RWPE2 (cell line): ENCODE measurements around the gene PROKR1.

Source experiments
- ATAC-seq: fragments of 200-7000 bp; cut with Tn5 transposase; 3 replicates; pipeline ENCODE4 v1.9.1; 2021; ENCODE audit warnings: low read depth
- DNase-seq: peaks from one replicate; pipeline ENCODE4 v3.0.0-alpha.2; 2020; ENCODE audit warnings: low spot score
- H3K27ac ChIP-seq: fragments of 450-650 bp; 2 replicates; pipeline ENCODE4 v1.5.1; 2017; ENCODE audit warnings: mild to moderate bottlenecking; ENCODE audit not compliant: poor library complexity, severe bottlenecking
- H3K27me3 ChIP-seq: fragments of 250-450 bp; sonication (Bioruptor Pico); 2 replicates; pipeline ENCODE4 v1.5.1; 2021; ENCODE audit warnings: mild to moderate bottlenecking, moderate library complexity; ENCODE audit not compliant: insufficient read depth, poor library complexity, severe bottlenecking
- H3K36me3 ChIP-seq: fragments of 250-450 bp; sonication (Bioruptor Pico); 2 replicates; pipeline ENCODE4 v1.5.1; 2020; ENCODE audit warnings: low read depth, mild to moderate bottlenecking, moderate library complexity
- H3K4me1 ChIP-seq: fragments of 250-450 bp; sonication (Bioruptor Pico); 2 replicates; pipeline ENCODE4 v1.5.1; 2021; ENCODE audit warnings: mild to moderate bottlenecking, moderate library complexity; ENCODE audit not compliant: insufficient read depth, poor library complexity, severe bottlenecking
- H3K4me3 ChIP-seq: fragments of 250-450 bp; sonication (Bioruptor Pico); 2 replicates; pipeline ENCODE4 v1.5.1; 2021; ENCODE audit warnings: mild to moderate bottlenecking, moderate library complexity; ENCODE audit not compliant: severe bottlenecking
- H3K9me3 ChIP-seq: fragments of 250-450 bp; sonication (Bioruptor Pico); 2 replicates; pipeline ENCODE4 v1.5.1; 2021; ENCODE audit warnings: mild to moderate bottlenecking, moderate library complexity; ENCODE audit not compliant: severe bottlenecking
- TF ChIP-seq, protein P1 (sequence below): fragments of 450-650 bp; IDR thresholded peaks from one replicate; pipeline ENCODE4 v1.5.1; 2017; ENCODE audit warnings: mild to moderate bottlenecking, moderate library complexity; ENCODE audit not compliant: poor library complexity, severe bottlenecking

The PROKR1 gene

GRCh38 chr2:68637047-68637446 lies 6.3 kb upstream of the PROKR1 start:
- H3K4me3 ChIP-seq: no peak overlapping the region
- no peak overlapping the region for H3K27ac ChIP-seq
- no peaks in the 10 kb centered on the region for H3K27me3 ChIP-seq
- DNase-seq (no peak), ATAC-seq (no peak)
- no peaks in the 10 kb centered on the region for H3K9me3 ChIP-seq
- no peaks in the 10 kb centered on the region for H3K36me3 ChIP-seq
- TF ChIP-seq, protein P1, sequence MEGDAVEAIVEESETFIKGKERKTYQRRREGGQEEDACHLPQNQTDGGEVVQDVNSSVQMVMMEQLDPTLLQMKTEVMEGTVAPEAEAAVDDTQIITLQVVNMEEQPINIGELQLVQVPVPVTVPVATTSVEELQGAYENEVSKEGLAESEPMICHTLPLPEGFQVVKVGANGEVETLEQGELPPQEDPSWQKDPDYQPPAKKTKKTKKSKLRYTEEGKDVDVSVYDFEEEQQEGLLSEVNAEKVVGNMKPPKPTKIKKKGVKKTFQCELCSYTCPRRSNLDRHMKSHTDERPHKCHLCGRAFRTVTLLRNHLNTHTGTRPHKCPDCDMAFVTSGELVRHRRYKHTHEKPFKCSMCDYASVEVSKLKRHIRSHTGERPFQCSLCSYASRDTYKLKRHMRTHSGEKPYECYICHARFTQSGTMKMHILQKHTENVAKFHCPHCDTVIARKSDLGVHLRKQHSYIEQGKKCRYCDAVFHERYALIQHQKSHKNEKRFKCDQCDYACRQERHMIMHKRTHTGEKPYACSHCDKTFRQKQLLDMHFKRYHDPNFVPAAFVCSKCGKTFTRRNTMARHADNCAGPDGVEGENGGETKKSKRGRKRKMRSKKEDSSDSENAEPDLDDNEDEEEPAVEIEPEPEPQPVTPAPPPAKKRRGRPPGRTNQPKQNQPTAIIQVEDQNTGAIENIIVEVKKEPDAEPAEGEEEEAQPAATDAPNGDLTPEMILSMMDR: no peak
- no peaks in the 10 kb centered on the region for H3K4me1 ChIP-seq

DNA sequence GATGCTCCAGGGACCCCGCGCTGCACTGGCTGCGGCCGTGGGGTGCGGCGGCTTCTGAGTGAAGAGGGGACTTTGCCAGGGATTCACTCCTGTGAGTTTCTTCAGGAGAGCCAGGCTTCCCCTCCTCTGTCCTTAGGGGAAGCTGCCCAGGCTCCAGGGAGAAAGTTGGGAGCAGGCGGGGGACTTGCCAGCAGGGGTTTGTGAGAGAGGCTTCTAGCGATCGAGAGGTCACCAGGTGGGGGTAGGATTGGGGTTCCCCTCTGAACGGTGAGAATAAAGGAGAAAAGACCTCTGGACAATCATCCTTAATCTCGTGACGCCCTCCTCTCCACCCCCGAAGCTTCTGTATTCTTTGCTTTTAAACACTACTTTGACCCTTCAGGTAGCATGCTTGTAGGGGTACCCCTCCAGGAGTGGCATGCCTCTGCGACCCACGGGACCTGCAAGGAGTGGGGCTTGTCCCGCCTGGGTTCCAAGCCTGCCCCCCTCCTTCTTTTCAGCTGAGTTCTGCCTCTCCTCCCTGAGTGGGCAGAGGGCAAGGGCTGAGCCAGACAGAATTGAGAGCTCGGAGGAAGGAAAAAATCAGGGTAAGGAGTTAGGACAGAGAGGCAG lies 601 bp downstream of the PROKR1 start:
- peaks cover 24% of the 10 kb centered on the region for H3K27me3 ChIP-seq
- TF ChIP-seq, protein P1: no peak
- peak overlapping the region; percentile 36 for H3K4me3 ChIP-seq
- H3K9me3 ChIP-seq: no peaks in the 10 kb centered on the region
- no peaks in the 10 kb centered on the region for H3K36me3 ChIP-seq
- H3K27ac ChIP-seq: no peak overlapping the region
- ATAC-seq: no peak
- H3K4me1 ChIP-seq: no peaks in the 10 kb centered on the region
- DNase-seq: no peak

DNA sequence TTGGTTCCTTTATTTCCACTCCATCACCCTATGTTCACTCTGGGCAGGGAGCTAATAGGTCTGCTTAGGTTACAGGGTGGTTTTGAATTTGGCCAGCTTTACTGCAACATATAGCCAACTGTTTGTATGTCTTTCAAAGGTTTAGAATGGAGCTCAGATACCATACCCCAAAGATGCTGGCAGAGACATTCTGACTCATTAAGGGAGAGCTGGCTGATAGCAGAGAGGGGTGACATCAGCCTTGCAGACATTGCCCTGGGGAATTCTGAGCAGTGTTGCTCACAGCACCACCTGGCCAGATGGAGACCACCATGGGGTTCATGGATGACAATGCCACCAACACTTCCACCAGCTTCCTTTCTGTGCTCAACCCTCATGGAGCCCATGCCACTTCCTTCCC lies 2.1 kb downstream of the PROKR1 start:
- Histone ChIP-seq H3K27ac (no peak overlapping the region), H3K9me3 (no peaks in the 10 kb centered on the region), H3K27me3 (peaks cover 24% of the 10 kb centered on the region), H3K4me3 (no peak overlapping the region), H3K4me1 (no peaks in the 10 kb centered on the region), H3K36me3 (no peaks in the 10 kb centered on the region)
- ATAC-seq (no peak), DNase-seq (no peak)
- TF ChIP-seq, protein P1: no peak

DNA sequence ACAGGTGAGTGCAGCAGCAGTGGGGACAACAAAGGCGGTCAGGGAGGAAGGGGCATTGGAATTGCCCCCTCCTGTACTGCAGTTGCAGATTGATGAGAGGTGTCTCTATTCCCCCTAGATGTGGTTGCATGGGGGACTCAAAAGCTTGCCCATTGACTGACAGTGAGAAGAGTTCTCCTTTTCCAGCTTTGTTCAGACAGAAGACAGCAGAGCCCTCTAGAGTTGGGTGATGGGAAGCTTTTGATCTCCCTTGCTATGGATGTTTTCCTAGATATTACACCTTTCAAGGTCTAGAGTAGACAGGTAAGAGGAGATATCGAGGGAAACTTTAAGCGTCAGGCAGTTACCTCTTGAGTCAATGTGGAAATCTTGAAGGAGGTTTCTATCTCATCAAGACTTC lies 2.9 kb downstream of the PROKR1 start:
- ATAC-seq (0 out of 3 replicates have a peak, but pooled peaks have one; percentile 35), DNase-seq (no peak)
- Histone ChIP-seq H3K4me1 (no peaks in the 10 kb centered on the region), H3K27ac (no peak overlapping the region), H3K27me3 (peaks cover 24% of the 10 kb centered on the region), H3K36me3 (no peaks in the 10 kb centered on the region), H3K4me3 (no peak overlapping the region), H3K9me3 (no peaks in the 10 kb centered on the region)
- TF ChIP-seq, protein P1: peak; percentile 50

DNA sequence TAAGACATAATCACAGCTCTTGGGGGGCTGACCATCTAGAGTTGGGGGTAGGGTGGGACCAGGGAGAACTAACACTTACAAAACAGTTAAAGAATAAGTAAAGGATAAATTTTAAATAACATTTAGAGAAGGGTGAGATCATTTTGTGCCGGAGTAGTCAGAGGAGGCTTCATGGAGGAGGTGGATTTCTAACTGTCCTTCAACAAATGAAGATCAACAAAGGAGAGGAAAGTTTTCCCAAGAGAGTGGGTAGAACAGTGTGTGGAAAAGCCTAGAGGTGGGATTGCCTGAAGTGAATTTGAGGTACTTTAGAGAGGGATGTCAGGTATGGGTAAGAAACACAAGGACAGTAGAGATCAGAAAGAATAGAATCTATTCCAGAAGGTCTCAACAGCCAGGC lies 7.3 kb downstream of the PROKR1 start:
- DNase-seq (no peak), ATAC-seq (no peak)
- TF ChIP-seq, protein P1: no peak
- Histone ChIP-seq H3K9me3 (no peaks in the 10 kb centered on the region), H3K27ac (no peak overlapping the region), H3K27me3 (no peaks in the 10 kb centered on the region), H3K36me3 (no peaks in the 10 kb centered on the region), H3K4me1 (no peaks in the 10 kb centered on the region), H3K4me3 (no peak overlapping the region)
